LoVo (cell line): ENCODE results near the gene NFIA.

Experiments
- DNase-seq: peaks from one replicate; pipeline ENCODE4 v3.0.0-alpha.2; 2016; ENCODE audit warnings: low spot score

NFIA gene

DNA sequence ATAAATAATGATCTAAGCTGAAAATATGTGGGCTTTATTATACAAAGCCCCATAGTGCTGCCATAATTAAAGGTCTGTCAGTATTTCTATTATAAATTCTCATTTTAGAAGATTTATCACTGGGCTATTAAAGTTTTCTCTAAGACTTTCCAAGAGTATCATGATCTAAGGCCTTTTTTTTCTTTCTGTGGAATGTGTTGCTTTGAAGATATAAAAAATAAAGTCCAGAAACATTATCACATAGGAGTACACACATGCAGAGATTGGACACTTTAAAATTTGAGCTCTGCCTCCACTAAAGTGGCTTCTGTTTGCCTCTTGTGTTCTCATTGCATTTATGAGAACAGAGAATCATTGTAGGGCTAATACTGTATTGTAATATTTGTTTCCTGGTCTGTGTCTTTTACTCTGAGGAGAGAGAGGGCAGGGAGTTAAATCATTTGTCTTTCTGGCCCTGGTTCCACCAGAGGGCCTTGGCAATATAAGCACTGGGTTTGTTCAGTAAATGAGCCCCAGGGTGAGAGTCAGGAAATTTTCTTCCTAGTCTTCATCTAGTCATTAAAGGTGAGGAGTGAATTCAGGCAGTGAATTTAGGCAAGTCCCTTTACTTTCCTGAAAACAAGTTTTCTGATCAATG is 70.2 kb downstream of the NFIA start:
- DNase-seq = no peak

DNA sequence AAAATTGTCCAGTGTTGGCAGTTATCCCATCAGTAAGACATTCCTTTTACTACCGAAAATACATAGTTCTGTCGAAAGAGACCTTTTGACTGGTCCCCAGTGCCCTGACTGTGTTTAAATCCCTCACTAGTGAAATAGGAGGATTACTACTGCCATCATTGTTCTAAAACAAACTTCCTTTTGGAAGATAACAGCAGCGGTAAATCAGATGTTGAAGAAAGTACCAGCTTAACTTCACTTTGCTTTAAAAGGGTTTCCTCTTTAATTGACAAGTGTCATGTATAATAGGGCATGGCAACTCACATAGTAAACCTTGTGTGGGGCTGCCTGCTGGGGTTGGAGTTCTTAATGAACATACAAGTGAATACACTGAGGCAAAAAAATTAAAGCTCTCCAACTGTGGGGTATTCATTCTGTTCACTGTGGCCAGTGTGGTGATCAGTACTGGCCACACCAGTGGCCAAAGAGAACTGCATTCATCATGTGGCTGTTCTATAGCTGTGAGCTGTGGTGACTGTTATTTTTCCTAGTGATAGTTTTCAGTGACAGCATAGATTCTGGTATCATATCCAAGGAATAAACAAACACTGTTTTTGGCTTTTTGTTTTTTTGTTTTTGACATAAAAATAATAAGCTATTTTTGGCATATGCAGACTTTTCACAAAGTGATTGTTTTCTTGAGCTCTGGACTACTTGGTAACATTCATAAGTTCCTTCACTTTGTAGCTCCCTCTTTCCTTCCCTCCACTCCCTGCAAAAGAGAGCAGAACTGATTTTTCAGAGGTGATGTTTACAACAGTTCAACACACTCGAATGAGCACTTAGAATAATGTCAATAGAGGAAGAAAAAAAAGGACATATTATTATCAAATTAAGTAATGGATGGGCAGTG is 74.5 kb downstream of the NFIA start:
- DNase-seq = no peak

DNA sequence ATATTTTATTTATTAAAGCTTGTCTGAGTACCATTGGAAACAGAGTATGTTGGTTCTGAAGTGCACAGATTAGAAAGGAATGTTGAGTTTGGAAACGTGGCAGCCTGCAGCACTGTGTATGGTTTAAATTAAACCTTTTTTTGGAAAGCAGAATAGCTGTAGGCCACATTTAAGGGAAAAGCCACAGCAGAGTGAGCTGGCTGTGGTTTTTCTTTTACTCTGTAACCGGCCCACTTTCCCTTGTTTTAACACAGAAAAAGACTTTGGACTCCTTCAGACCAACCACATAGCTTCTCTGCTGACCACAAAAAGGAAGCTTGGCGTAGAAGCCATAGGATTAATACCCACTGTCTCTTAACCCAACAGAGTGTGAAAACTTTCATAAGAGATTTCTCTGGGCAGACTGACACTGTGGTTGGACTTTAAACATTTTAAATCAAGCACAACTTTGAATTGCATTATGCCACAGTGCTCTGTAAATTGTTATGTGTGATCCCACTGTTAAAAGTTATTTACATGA is 75.2 kb downstream of the NFIA start:
- peak; percentile 59 for DNase-seq

DNA sequence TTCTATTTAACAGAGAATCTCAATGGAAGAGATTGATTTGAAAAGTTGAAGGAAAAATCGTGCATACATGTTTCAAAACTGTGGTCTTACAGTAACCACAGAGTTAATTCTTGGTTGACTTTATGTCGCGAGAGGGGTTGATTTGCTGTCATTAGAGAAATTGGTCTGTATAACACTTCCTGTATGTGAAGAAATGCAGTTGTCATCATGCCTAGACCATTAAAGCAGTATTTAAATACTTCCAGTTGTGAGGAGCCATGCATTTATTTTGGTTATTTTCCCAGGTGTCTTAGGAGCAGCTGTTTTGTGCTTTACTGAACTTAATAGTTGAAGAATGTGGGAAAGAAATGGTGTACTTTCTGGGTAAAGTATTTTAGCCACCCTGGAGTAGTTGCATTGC is 76.2 kb downstream of the NFIA start:
- no peak for DNase-seq

DNA sequence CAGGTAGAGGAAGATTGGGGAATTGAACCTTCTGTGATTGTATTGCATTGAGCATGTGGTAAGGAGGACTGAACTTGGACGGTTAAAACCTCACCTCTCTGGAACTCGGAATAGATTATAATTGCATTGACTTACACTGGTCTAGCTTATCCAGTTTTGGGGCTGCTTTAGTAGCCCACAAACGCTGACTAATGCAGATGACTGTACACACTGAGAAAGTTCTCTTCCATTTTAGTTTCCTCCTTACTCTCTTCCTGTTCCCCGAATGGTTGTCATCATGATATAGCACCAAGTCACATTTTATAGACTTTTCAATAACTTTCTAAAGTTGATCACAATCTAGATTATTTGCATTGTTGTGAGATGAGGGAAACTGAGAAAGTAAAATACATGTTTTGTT is 78.2 kb downstream of the NFIA start:
- no peak for DNase-seq

DNA sequence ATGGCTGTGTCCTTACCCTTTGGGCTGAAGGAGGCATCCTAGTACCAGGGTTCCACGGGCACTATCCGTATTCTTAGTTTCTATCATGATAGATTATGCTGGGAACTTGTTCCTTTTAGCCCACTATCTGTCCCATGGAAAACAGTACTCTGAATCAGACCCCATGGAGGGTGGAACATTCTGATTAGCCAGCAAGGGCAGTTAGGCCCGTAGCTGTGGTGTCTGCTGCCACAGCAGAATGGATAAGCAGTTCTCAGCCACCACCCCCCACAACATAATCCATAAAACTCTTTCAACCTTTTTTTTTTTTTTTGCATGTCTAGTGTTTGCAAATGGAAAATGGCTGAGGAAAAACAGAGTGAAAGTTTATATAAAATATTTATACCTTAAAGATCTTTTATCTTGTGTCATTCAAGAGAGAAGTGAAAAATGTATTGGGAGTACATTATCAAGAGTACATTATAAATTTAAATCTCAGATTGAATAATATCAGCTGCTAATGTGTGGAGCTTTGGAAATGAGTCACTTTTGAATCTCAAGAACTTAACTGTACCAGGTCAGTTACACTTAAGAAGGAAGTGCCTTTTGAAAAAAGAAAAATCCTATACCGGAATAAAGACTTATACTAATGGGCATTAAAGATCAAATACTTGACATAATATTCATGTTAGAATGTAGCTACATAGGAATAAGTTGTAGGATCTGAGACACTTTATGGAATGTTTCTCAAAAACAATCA is 80.3 kb downstream of the NFIA start:
- DNase-seq = no peak

DNA sequence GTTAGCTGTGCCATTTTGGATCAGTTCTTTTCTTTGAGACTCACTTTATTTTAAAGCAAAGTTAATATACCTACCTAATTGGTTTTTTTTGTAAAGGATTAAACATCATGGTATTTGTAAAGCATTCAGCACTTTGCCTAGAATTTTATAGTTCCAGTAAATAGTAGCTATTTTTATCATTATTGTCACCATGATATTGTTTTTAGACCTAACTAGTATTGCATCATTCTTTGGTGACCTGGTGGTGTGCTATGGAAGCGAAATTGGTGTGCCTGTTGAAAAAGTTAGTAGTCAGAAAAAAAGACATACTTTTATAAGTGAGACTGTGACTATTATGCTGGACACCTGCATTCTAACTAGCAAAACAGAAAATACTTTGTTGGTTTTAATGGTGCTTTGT is 81.0 kb downstream of the NFIA start:
- DNase-seq = no peak

DNA sequence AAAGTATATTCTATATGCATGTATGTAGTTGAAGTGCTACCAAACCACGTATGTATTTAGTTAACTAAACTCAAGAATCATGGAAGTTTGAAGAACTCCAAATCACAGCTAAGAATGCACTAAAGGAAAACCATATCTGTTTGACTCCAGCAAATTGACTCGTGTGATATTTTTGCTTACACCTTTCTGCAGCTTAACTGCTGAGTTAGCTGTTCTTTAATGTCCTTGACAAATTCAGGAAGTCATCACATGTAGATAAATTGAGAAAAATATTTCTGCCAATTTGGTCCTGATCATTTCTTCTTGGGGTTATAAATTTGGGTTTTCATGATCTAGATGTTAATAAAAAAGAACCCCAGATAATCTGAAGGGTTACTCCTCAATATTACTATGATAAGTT is 83.0 kb downstream of the NFIA start:
- DNase-seq = no peak

DNA sequence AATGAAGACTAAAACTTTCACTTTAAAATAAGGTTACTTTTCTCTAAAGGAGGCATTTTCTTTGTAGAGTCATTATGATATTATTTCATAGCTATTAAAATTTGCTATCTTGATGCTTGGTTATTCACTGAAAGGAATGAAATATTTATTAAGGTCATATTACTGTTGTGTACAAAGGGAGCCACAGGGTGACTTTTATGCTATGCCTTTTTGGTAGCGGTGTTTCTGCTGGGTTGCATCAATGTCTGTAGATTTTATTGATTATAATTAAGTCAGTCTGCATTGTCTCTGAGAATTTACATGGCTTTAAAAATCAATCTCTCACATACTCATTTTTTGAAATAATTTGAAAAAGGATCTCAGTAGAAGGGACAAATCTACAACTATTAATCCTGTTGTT is 84.9 kb downstream of the NFIA start:
- no peak for DNase-seq

DNA sequence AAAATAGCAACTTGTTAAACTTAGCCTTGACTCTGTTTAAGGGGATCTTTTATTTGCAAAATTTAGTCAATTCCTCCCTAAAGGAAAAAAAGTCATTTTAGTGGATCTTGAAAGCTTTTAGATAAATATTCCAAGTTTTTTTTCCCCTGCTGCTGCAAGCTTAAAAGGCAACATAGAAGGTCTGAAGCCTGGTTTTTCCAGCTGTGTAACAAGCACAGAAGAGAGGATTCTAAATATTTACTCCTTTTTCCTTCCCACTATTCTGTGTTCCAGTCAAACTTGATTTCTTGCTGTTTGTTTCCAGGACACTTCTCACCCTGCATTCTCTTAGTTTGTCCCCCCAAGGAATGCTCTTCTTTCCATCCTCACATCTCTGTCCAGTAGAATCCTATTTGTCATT is 86.7 kb downstream of the NFIA start:
- no peak for DNase-seq

DNA sequence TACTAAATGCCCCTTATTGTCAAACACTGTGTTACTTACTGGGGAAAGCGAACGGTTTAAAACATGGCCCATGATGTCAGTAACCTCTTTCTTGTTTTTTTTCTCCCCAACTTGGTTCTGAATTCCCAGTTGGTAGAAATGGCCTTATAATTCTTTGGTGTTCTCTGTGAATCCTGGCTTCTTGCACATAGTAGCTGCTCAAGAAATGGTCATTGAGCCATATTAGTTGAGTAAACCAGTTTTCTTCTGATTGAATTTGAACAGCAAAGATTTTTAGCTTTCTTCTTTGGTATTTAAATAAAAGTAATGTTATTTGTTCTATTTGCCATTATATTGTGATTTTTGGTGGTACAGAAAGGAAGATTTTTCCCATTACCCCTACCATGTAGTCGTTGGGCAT is 87.3 kb downstream of the NFIA start:
- no peak for DNase-seq

DNA sequence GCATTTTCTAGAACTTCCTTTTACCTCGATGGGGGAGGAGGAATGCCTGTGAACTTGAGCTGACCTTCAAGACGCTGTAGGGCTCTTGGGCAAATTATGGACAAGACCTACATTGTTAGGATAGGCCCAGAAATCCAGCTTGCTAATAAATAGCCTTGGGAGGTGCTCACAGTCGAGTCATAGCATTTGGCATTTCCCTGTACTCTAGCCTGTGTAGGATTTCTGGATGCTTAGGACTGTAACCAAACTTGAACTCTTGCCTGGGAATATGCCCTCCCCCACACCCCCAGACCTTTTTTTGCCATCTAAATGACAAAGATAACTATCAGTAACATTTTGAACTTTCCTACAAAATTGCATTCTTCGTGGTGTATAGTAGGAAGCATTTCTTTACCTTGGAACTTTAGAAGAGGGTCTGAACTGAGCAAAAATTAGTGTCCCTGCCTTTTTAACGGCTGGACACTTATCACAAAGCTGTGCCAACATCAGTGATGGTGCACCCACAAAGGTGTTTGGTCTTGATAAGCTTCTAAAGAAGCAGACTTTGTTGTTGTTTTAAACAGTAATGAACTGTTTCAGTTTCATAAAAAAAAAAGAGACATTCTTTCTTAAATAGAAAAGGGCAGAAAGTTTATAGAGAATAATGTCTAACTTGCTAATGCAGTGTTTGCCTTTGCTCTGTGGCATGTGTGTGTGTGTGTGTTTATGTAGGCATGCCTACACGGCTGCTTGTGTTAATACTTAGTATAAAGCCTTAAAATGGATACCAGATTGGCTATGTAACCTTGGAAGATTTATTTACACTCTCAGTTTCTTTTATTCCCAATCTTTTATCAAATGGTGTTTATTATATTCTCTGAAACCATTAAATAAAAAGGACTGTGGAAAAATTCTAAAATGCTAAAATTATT is 88.2 kb downstream of the NFIA start:
- DNase-seq = no peak

DNA sequence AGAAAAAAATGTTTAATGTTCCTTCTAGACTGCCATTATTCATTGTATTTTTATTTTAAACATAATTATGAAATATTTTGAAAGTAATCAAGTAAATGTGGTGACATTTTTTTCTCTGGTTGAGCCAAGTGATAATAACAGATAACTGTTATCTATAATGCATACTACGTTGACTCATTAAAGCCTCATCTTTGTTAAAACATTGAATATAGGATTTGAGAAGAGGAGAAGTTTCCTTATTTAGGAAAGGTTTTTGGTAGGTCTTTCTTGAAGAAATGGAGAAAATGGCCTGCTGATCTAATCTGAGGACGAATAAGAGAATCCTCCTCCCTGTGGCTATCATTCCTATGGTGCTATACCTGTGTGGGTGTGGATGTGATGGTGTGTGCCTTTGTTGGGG is 89.0 kb downstream of the NFIA start:
- no peak for DNase-seq

DNA sequence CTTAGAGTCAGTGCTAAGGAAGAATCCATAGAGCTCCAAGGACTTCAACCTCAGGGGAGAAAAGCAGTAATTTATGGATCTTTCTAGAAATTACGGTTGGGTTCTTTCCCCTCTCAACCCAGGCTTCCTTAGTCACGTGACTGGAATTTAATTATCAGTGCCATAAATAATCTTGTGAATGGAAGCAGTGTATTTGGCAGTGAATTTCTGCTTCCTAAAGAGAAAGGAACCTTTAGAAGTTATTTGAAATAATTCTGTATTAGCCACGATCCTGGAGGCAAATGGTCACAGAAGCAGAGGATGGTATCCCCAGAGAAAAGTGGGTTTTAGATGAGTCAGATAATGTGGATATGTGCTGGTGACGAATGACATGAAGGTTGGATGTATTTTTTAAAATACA is 89.6 kb downstream of the NFIA start:
- DNase-seq = no peak

DNA sequence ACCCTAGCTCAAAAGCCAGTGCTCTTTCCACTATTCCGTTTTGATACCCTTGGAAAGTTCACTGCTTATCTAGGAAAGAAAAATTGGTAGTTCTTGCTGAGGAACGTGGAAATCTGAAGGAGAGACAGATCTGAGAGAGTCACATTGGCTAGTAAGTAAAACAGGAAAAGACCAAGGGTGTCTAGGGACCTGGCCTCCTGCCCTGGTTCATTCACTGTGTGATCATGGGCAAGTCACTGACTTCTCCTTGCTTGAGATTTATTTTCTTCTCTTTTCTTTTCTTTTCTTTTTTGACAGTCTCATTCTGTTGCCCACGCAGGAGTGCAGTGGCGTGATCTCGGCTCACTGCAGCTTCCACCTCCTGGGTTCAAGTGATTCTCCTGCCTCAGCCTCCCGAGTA is 90.8 kb downstream of the NFIA start:
- DNase-seq = no peak

DNA sequence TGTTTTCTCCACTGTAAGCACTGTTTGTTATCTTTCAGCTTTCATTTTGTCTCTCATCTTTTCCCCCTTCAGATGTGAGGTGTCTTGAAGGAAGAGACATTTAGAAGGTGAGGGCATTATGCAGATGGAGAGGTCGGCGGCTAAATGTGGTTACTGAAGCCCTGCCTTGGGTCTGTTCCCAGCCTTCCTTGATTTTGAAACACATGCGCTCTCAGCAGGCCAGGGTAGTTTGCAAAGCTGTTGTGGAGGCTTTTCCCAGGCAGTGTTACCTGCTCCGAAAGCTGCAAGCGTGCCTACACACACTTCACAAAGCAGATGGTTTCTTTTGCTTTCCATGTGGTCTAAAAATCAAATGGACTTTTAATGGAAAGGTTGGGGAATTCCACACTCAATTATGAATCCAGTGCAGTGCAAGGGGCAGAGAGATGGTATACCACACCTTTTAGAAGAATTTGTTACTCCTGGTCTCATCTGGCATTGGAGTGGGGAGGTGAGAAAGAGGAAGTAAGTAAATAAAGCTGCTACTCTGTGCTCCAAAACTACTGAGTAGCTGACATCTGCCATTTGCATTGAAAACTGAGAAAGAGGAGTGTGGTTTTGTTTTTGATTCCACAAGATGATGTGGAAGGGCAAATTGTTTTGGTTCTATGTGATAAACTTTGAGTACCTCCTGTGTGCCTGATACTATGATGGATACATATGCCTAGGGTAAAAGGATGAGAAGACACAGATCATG is 91.9 kb downstream of the NFIA start:
- no peak for DNase-seq

DNA sequence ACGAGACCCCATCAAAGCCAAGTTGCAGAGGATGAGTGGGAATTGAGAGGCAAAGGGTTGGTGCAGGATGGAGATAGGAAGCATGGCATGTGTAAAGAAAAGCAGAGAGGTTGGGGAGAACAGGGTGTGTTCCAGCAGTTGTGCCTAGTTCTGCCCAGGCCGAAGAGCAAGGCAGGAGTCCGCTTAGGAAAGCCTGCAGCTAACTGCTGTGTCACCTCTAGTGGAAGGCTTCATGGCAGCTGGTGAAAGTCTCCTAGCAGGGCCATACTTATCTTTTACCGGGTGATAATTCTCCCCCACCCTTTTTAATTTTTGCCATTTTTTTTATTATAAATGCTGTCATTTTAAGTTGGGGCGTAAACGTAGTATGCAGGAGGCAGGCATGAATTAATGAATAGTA is 93.6 kb downstream of the NFIA start:
- DNase-seq = no peak

DNA sequence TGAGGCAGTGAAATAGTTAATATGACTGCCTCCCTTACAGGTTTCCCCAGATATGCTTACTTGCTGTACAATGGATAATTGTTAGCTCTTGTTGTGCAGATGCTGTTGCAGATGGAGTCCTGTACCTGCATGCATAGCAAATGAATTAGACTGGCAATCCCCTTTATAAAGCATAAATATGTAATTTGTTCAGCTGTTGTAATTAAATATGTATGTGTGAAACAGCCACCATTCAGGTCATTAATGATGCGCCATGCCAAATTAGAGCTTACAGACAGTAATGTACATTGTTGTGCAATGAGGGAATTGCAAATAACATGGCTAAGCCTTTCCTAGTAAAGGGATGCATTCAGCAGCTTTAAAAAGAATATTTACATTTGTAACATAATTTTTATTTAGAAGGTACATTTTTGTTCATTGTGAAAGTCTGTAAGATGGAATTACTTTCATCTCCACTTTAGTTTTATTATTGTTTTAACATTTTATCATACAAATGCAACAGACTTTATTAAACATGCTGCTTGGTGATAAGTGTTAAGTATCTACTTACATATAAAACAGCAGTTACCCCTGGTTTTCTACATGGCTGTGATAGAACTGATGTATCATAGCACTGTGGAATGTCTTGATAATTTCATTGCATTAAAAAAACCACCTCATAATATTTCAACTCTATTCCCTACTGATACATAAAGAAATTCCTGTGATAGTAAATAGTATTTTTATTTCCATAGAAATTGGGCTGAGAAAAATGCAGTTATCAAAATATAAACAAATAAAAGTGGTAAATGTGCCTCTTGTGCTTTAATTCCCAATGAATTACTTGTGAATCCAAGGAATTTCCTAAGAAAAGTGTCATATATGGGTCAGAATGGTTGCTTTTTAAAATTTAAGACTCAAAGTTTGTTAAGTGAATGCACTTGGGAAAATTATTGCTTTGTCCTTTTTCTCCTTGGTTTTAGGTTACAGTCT is 99.0 kb downstream of the NFIA start:
- no peak for DNase-seq

DNA sequence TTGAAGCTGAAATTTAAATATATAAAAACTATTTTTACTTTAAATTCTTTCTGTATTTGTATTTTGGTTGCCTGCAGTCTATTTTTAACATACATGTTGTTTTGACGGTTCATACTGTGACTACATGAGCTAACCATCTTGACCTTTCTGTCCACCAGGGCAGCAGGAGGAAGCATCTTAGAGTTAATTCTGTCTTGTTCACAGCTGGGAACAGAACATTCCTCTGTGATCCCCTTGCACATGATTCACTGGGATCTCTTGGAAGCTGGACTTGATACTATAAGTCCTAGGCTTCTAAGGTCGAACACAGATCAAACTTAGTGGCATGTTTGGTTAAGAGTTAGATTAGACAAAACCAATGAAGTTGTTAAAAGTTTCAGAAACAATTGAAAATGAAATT is 99.7 kb downstream of the NFIA start:
- no peak for DNase-seq

DNA sequence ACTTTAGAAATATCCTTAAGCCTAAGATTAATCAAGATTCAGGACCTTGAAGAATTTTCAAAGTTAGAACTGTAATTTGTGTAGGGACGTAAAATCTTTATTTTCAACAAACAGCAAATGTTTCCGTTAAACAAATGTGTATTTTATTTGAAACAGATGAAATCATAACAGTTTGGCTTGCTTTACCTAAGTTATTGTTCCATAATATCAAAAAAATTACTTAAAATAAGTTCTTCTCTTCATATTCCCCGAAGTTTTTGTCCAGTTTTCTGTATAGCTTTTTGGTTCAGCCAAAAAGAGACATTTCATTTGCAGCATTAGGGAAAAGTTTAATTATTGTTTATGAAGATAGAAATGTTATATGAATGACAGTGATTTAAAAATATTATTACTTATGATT is 100.1 kb downstream of the NFIA start:
- DNase-seq = no peak
